GM12892 (cell line): Measurements from ENCODE around the gene STAMBP.

Experiments
- POLR2A ChIP-seq: IDR thresholded peaks from 2 replicates; pipeline ENCODE4 v1.6.1; 2011; ENCODE audit warnings: low read depth, low read length, control low read depth
- POLR2AphosphoS5 ChIP-seq: IDR thresholded peaks from 2 replicates; pipeline ENCODE4 v1.6.1; 2011; ENCODE audit warnings: low read depth, low read length, control low read depth
- TAF1 ChIP-seq: IDR thresholded peaks from 2 replicates; pipeline ENCODE4 v1.6.1; 2011; ENCODE audit warnings: low read depth, mild to moderate bottlenecking, control low read depth, low read length, borderline replicate concordance

DNA sequence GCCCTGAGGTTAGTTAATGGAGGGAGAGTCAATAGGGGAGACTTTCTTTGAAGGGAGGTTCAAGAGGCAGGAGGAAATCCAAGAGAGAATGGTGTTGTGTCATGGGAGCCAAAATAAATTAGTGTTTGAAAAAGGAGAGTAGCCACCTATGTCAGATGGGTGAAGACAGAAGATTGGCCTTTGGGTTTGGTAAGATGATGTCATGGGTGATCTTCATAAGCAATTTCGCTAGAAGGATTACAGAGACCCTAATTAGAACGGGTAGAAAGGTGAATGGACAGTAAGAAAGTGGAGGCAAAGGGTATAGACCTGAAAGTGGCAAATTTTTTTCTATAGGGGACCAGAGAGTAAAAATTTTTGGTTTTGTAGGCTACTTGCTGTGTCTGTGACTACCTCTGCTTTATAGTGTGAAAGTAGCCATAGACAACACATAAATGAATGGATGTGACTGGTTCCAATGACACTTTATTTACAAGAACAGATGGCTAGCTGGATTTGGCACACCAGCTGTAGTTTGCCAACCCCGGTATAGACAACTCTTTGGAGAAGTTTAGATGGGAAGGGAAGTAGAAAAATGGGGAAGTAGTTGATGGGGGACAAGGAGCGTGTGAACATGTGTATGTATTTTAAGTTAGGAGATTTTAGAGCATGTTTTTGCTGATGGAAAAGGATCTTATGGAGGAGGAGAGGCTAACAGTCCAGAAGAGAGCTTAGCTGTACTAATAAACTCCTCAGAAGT, 9.3 kb downstream of the STAMBP start:
- TF ChIP-seq POLR2A: no peak
- TF ChIP-seq TAF1: no peak
- no peak for TF ChIP-seq POLR2AphosphoS5
